Neural progenitor cell (in vitro differentiated cells): ENCODE measurements around the gene FAM161A. TPM values are rescaled to one million over a fixed set of nuclear protein-coding genes. Genes with fewer than 3 reads are reported as not detected.
A peak's percentile ranks its signal among the peaks of the same experiment; 100 is the strongest.

ENCODE experiments used
- DNase-seq: peaks from one replicate; pipeline ENCODE4 v3.0.0-alpha.2; 2016; ENCODE audit warnings: low spot score
- H2AFZ ChIP-seq: fragments of 200-600 bp; sonication (generic); replicated peaks from 2 replicates; pipeline ENCODE4 v1.6.1; 2016; ENCODE audit warnings: antibody characterized with exemption
- H3F3A ChIP-seq: fragments of 200-600 bp; sonication (generic); 2 replicates; pipeline ENCODE4 v1.6.1; 2016; ENCODE audit warnings: antibody characterized with exemption, low read depth
- H3K27ac ChIP-seq: fragments of 200-600 bp; sonication (generic); 2 replicates; pipeline ENCODE4 v1.5.1; 2016; ENCODE audit warnings: mild to moderate bottlenecking
- H3K27me3 ChIP-seq: fragments of 200-600 bp; sonication (generic); 2 replicates; pipeline ENCODE4 v1.6.1; 2016; ENCODE audit warnings: mild to moderate bottlenecking, moderate library complexity
- H3K36me3 ChIP-seq: fragments of 200-600 bp; sonication (generic); 2 replicates; pipeline ENCODE4 v1.5.1; 2016
- H3K4me1 ChIP-seq: fragments of 200-600 bp; sonication (generic); 2 replicates; pipeline ENCODE4 v1.6.1; 2016; ENCODE audit warnings: mixed run types
- H3K4me2 ChIP-seq: fragments of 200-600 bp; sonication (generic); 2 replicates; pipeline ENCODE4 v1.6.1; 2016
- H3K4me3 ChIP-seq: fragments of 200-600 bp; sonication (generic); 2 replicates; pipeline ENCODE4 v1.5.1; 2016
- H3K79me2 ChIP-seq: fragments of 200-600 bp; sonication (generic); 2 replicates; pipeline ENCODE4 v1.6.1; 2016; ENCODE audit warnings: low read depth
- H3K9ac ChIP-seq: fragments of 200-600 bp; sonication (generic); 2 replicates; pipeline ENCODE4 v1.6.1; 2016
- H3K9me3 ChIP-seq: fragments of 200-600 bp; sonication (generic); 2 replicates; pipeline ENCODE4 v1.5.1; 2016; ENCODE audit warnings: low read depth
- H4K20me1 ChIP-seq: fragments of 200-600 bp; sonication (generic); 2 replicates; pipeline ENCODE4 v1.6.1; 2016; ENCODE audit warnings: low read depth
- H3K27ac Mint-ChIP-seq: 3 replicates; pipeline ENCODE4 v1.8.0; 2021; ENCODE audit warnings: mixed read lengths
- H3K27me3 Mint-ChIP-seq: 2 replicates; pipeline ENCODE4 v1.8.0; 2022; ENCODE audit warnings: low read depth, mild to moderate bottlenecking, inconsistent platforms, moderate library complexity, mixed read lengths; ENCODE audit not compliant: insufficient read depth
- H3K36me3 Mint-ChIP-seq: 3 replicates; pipeline ENCODE4 v1.8.0; 2021; ENCODE audit warnings: mixed read lengths
- H3K4me1 Mint-ChIP-seq: 3 replicates; pipeline ENCODE4 v1.8.0; 2021; ENCODE audit warnings: mixed read lengths
- H3K4me3 Mint-ChIP-seq: 3 replicates; pipeline ENCODE4 v1.8.0; 2021; ENCODE audit warnings: mild to moderate bottlenecking, moderate library complexity, mixed read lengths
- H3K9me3 Mint-ChIP-seq: 3 replicates; pipeline ENCODE4 v1.8.0; 2020; ENCODE audit warnings: mixed read lengths
- CTCF ChIP-seq: fragments of 200-600 bp; sonication (generic); IDR thresholded peaks from 2 replicates; pipeline ENCODE4 v1.5.1; 2017; ENCODE audit warnings: antibody characterized with exemption, mild to moderate bottlenecking
- EZH2 ChIP-seq: fragments of 200-600 bp; sonication (generic); IDR thresholded peaks from 2 replicates; pipeline ENCODE4 v1.6.1; 2017; ENCODE audit warnings: antibody characterized with exemption, mild to moderate bottlenecking, moderate library complexity
- EZH2phosphoT487 ChIP-seq: fragments of 200-600 bp; sonication (generic); IDR thresholded peaks from 2 replicates; pipeline ENCODE4 v1.6.1; 2017; ENCODE audit warnings: antibody characterized with exemption
- total RNA-seq: library from RNA; depleted of rRNA; stranded (reverse); fragments of >200 nt; gene quantifications from 2 replicates; pipeline ENCODE4 v1.2.3, GENCODE V29; 2015; ENCODE audit warnings: low replicate concordance

The FAM161A gene
- total RNA-seq, 1 donor from 2014 or later: 23.3 TPM

DNA sequence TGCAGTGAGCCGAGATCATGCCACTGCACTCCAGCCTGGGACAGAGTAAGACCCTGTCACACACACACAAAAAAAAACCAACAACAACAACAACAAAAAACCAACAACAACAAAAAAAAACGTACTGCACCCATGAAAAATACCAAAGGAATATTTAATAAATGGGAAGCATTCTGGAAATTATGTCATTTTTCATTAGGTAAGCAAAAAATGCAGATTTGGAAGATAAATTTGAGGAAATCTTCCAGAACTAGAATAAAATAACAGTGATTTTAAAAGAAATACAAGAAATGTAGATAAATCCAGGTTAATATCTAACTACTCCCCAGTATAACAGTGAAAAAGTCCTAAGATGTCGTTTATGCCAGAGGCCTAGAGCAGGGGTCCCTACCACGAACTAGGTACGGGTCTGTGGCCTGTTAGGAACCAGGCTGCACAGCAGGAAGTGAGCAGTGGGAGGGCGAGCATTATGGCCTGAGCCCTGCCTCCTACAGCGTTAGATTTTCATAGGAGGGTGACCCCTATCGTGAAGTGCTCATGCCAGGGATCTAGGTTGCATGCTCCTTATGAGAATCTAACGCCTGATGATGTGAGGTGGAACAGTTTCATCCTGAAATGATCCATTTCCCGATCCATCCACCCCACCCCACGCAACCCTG is 21.5 kb downstream of the FAM161A start:
- Histone ChIP-seq H3K9me3 (no peaks in the 10 kb centered on the region), H4K20me1 (no peaks in the 10 kb centered on the region), H3K4me2 (no peak overlapping the region), H2AFZ (no peak overlapping the region), H3K36me3 (peaks cover 9% of the 10 kb centered on the region), H3K27me3 (no peaks in the 10 kb centered on the region), H3K27ac (no peak overlapping the region), H3K9ac (no peak overlapping the region), H3K4me3 (no peak overlapping the region), H3K79me2 (no peaks in the 10 kb centered on the region), H3F3A (no peaks in the 10 kb centered on the region), H3K4me1 (no peaks in the 10 kb centered on the region)
- Mint-ChIP-seq H3K27me3 (no peaks in the 10 kb centered on the region), H3K9me3 (no peaks in the 10 kb centered on the region), H3K4me1 (peaks cover 2% of the 10 kb centered on the region), H3K27ac (no peak overlapping the region), H3K4me3 (no peak overlapping the region), H3K36me3 (peaks cover 17% of the 10 kb centered on the region)
- TF ChIP-seq CTCF (no peak), EZH2phosphoT487 (no peak), EZH2 (no peak)
- DNase-seq: no peak

DNA sequence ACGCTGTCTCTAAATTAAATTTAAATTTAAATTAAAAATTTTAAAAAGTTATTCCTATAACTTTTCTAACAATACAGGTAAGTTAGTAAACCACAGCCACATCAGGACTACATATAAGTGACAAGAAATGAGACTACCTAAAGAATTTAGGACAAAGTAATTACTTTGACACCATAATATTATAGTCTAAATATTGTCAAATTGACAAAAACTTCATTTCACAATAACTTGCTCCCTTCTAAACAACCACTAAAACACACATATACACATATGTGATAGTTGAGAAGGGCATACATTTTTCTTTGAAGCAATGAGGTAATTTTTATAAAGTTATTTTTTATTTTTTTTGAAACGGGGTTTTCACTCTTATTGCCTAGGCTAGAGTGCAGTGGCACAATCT is 31.6 kb downstream of the FAM161A start:
- no peak for DNase-seq
- H3K36me3 Mint-ChIP-seq: peaks cover 2% of the 10 kb centered on the region

GRCh38 chr2:61816480-61817355 is 37.1 kb downstream of the FAM161A start:
- Histone ChIP-seq H3K9ac (no peak overlapping the region), H3K9me3 (no peaks in the 10 kb centered on the region), H3F3A (no peaks in the 10 kb centered on the region), H3K27ac (no peak overlapping the region), H3K4me2 (no peak overlapping the region), H3K4me3 (no peak overlapping the region), H3K27me3 (no peaks in the 10 kb centered on the region), H2AFZ (peak overlapping the region; percentile 7), H3K4me1 (no peaks in the 10 kb centered on the region), H3K36me3 (no peaks in the 10 kb centered on the region), H4K20me1 (no peaks in the 10 kb centered on the region), H3K79me2 (no peaks in the 10 kb centered on the region)
- Mint-ChIP-seq H3K9me3 (no peaks in the 10 kb centered on the region), H3K4me3 (no peak overlapping the region), H3K36me3 (no peaks in the 10 kb centered on the region), H3K27ac (peak overlapping the region; percentile 8), H3K27me3 (peaks cover 2% of the 10 kb centered on the region), H3K4me1 (peaks cover 12% of the 10 kb centered on the region)
- TF ChIP-seq EZH2: no peak
- TF ChIP-seq CTCF: no peak
- TF ChIP-seq EZH2phosphoT487: no peak
- DNase-seq: no peak

More for the DNA sequence above, 31.6 kb downstream of the FAM161A start:
- H3K27me3 Mint-ChIP-seq: no peaks in the 10 kb centered on the region
- H3K9me3 ChIP-seq: no peaks in the 10 kb centered on the region
- H3K9ac ChIP-seq: no peak overlapping the region
- no peaks in the 10 kb centered on the region for H4K20me1 ChIP-seq
- no peaks in the 10 kb centered on the region for H3K9me3 Mint-ChIP-seq
- no peak overlapping the region for H3K4me3 ChIP-seq
- H3K27ac Mint-ChIP-seq: no peak overlapping the region
- no peak for TF ChIP-seq EZH2phosphoT487
- TF ChIP-seq EZH2: no peak
- no peak for TF ChIP-seq CTCF
- H3K4me2 ChIP-seq: no peak overlapping the region
- H3K4me1 ChIP-seq: no peaks in the 10 kb centered on the region
- no peak overlapping the region for H3K27ac ChIP-seq
- H3K4me3 Mint-ChIP-seq: no peak overlapping the region
- H2AFZ ChIP-seq: no peak overlapping the region
- peaks cover 4% of the 10 kb centered on the region for H3K4me1 Mint-ChIP-seq
- H3K27me3 ChIP-seq: no peaks in the 10 kb centered on the region
- no peaks in the 10 kb centered on the region for H3K36me3 ChIP-seq
- no peaks in the 10 kb centered on the region for H3K79me2 ChIP-seq
- H3F3A ChIP-seq: peaks cover 3% of the 10 kb centered on the region
